ENCODE data around the gene GID4. TPM values are rescaled to one million over a fixed set of nuclear protein-coding genes. Genes with fewer than 3 reads are reported as not detected.

GID4 gene
- total and polyA plus RNA-seq, 9 donors, result 6.0 to 14.4 (median 11.2) TPM

GRCh38 chr17:18079543-18079942 lies 40.3 kb downstream of the GID4 start:
- H3K36me3 ChIP-seq, result no peaks in the 10 kb centered on the region
- 38 to 56% (median 38%) methylated on average over 4 of the region's 4 CpGs for WGBS, 3 donors
- intact Hi-C loops (cut with DNase I), result no loop called here
- no peaks in the 10 kb centered on the region for H3K9me3 ChIP-seq
- TF ChIP-seq CTCF (IDR thresholded peaks at IDR 0.05) (no peak), EP300 (IDR thresholded peaks at IDR 0.05) (no peak), POLR2A (IDR thresholded peaks at IDR 0.05) (no peak)
- no peak for DNase-seq
- no peak overlapping the region for H3K4me3 ChIP-seq
- H3K4me1 ChIP-seq (ENCODE audit: insufficient read depth), result no peaks in the 10 kb centered on the region
- no peak overlapping the region for H3K27ac ChIP-seq
- H3K27me3 ChIP-seq, result no peaks in the 10 kb centered on the region

- Histone ChIP-seq H3K36me3 (no peaks in the 10 kb centered on the region), H3K9me3 (no peaks in the 10 kb centered on the region), H3K4me1 (ENCODE audit: insufficient read depth) (peaks cover 5% of the 10 kb centered on the region), H3K4me3 (no peak overlapping the region), H3K27ac (no peak overlapping the region), H3K27me3 (no peaks in the 10 kb centered on the region)
- intact Hi-C loops (cut with DNase I), result no loop called here
- 87 to 90% (median 88%) methylated on average over 4 of the region's 4 CpGs for WGBS, 3 donors
- TF ChIP-seq EP300 (IDR thresholded peaks at IDR 0.05), result no peak
- no peak for TF ChIP-seq POLR2A (IDR thresholded peaks at IDR 0.05)
- no peak for TF ChIP-seq CTCF (IDR thresholded peaks at IDR 0.05)
- no peak for DNase-seq
Measured at GRCh38 chr17:18084256-18084655, 45.0 kb downstream of the GID4 start.

GRCh38 chr17:18087610-18088491 lies 48.6 kb downstream of the GID4 start, which contains the start of gene DRG2:
DRG2 (plus strand) TSS chr17:18087948; CDS start chr17:18088024, 76 bp downstream.
- DNase-seq, result peak; percentile 88 to 96 (median 90)
- Histone ChIP-seq H3K9me3 (no peaks in the 10 kb centered on the region), H3K27ac (peak within 1 kb of the TSS; percentile 72 to 78), H3K4me3 (peak within 1 kb of the TSS; percentile 55), H3K27me3 (no peaks in the 10 kb centered on the region), H3K36me3 (no peaks in the 10 kb centered on the region), H3K4me1 (ENCODE audit: insufficient read depth) (peaks cover 5% of the 10 kb centered on the region)
- intact Hi-C loops (cut with DNase I), result no loop called here
- TF ChIP-seq POLR2A (IDR thresholded peaks at IDR 0.05), result peak; percentile 48
- no peak for TF ChIP-seq CTCF (IDR thresholded peaks at IDR 0.05)
- WGBS, 3 donors, result 0 to 1% (median 0%) methylated on average over 52 of the region's 52 CpGs

- Histone ChIP-seq H3K27ac (no peak overlapping the region), H3K36me3 (no peaks in the 10 kb centered on the region), H3K27me3 (no peaks in the 10 kb centered on the region), H3K4me3 (no peak overlapping the region), H3K4me1 (ENCODE audit: insufficient read depth) (peaks cover 5% of the 10 kb centered on the region), H3K9me3 (no peaks in the 10 kb centered on the region)
- 92 to 98% (median 97%) methylated on average over 2 of the region's 2 CpGs for WGBS, 3 donors
- TF ChIP-seq EP300 (IDR thresholded peaks at IDR 0.05) (no peak), POLR2A (IDR thresholded peaks at IDR 0.05) (no peak)
- intact Hi-C loops (cut with DNase I), result no loop called here
- no peak for DNase-seq
Measured at GRCh38 chr17:18089613-18090012, 50.4 kb downstream of the GID4 start.
